Measurements from ENCODE around the gene SLC66A1.

DNA sequence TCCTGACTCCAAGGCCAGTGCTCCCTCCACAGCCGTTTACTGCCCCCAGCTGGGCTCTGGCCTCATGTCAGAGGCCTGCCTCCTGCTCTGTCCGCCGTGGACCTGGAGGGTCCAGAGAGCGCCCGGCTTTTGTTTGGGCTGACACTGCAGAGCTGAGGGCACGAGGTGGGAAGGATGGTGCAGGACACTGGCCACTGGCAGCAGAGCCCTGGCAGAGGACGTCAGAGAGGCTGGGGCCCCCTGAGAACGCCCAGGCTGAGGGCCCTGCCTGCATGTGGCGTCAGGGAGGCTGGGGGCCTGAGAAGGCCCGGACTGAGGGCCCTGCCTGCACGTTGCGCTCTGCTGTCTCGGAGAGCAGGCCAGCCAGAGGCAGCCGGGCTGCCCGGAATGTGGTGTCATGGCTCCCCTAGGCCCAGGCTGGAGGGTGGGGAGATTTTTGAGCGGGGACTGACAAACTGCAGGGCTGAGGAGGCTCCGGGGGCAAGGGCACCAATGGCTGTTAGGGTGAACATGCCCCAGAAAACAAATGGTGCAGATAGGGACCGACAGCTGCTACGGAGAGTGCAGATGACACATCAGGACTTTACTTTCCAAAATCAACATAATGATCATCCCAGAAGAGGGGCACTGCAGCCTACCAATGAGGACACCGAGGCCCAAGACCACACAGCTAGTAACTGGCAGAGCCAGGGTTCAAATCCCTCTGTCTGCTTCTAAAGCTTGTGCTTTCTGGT lies 31.7 kb downstream of the SLC66A1 start:
- TF ChIP-seq, protein P1, sequence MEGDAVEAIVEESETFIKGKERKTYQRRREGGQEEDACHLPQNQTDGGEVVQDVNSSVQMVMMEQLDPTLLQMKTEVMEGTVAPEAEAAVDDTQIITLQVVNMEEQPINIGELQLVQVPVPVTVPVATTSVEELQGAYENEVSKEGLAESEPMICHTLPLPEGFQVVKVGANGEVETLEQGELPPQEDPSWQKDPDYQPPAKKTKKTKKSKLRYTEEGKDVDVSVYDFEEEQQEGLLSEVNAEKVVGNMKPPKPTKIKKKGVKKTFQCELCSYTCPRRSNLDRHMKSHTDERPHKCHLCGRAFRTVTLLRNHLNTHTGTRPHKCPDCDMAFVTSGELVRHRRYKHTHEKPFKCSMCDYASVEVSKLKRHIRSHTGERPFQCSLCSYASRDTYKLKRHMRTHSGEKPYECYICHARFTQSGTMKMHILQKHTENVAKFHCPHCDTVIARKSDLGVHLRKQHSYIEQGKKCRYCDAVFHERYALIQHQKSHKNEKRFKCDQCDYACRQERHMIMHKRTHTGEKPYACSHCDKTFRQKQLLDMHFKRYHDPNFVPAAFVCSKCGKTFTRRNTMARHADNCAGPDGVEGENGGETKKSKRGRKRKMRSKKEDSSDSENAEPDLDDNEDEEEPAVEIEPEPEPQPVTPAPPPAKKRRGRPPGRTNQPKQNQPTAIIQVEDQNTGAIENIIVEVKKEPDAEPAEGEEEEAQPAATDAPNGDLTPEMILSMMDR (IDR thresholded peaks at IDR 0.05): no peak
- TF ChIP-seq POLR2AphosphoS5 (IDR thresholded peaks at IDR 0.05) (no peak), POLR2A (IDR thresholded peaks at IDR 0.05) (no peak)
